HG03469 (cell line): Measurements from ENCODE around the gene MAEA.
"Not testable (repeated sequence)": the region's sequence is repeated elsewhere in the genome, so short reads cannot be mapped to it uniquely, and the experiment has no call there.

Experiments
- ATAC-seq: cut with Tn5 transposase; IDR thresholded peaks from one replicate; pipeline ENCODE4 v1.9.1; 2021; ENCODE audit warnings: mild to moderate bottlenecking, moderate library complexity, moderate number of reproducible peaks; ENCODE audit not compliant: unreplicated experiment

Gene MAEA

DNA sequence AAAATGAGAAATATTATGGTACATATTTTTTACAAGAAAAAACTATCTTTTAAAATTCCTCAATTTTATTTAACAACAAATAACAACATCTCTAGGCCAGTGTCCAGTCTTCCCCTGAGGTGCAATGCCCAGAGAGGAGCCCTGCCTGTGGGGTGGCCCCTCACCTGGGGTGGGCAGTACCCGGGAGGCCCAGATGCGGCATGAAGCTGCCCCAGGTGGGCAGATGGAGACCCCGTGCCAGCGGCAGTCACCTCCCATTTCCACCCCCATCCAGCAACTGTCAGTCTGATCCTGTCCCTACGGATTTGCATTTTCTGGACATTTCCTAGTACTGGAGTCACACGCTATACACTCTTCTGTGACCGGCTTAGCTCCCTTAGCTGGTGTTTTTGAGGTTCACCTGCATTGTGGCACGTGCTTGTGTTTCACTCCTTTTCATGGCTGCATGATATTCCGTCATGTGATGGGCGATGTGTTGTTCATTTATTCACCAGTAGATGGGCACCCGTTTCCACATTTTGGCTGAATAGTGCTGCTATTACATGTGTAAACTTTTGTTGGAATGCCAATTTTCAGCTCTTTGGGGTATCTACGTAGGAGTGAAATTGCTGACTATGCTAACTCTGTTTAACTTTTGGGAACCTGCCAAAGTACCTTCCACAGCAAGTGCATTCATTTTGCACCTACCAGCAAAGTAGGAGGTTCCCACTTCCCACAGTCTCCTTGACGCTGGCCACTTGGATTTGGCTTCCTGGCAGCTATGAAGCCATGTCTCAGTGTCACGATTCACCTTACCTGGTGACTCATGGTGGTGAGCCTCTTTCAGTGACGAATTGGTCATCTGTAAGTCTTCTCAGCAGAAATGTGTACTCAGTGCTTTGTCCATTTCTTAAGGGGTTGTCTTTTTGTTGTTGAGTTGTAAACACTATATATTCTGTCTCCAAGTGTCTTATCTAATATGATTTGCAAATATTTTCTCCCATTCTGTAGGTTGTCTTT is 11.7 kb upstream of the MAEA start:
- ATAC-seq = no peak

- ATAC-seq = no peak
Observed at GRCh38 chr4:1279253-1279652, 10.4 kb upstream of the MAEA start.

DNA sequence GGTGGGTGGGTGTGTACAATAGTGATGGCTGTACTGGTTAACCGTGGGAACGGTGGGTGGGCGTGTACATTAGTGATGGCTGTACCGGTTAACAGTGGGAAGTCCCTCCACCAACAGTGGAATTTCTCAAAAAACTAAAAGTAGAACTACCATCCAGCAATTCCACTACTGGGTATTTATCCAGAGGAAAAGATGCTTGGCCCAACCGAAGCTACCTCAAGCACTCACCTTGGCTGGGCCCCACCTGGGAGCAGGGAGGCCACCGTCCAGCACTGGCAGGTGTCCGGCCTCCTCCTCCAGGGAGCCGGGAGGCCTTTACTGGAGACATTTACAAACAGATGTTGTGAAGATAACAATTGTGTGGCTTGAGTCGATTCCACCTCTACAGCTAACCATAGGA is 6.0 kb upstream of the MAEA start:
- no peak for ATAC-seq

DNA sequence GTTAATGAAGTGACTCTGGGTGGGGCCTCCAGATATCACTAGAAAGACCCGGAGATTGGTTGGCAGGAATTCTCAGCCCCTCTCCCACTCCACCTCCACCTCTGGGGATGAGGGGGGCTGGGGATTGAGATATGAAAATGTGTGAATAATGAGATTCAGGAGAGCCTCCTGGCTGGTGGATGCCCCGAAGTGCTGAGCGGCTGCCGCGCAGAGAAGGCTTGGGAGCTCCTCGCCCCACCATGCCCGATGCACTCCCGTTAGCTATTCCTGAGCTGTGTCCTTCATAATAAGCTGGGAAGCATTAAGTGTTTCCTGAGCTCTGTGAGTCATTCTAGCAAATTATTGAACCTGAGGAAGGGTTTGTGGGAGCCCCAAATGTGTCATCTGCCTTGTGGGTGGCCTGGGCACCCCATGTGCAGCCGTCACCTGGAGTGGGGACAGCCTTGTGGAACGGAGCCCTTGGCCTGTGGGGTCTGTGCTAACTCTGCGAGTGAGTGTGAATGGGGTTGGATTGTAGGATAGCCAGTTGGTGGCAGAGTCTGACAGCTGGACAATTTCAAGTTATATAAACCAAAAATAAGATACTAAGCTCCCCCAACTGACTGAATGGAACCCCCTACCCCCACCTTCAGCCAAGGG is 4.4 kb upstream of the MAEA start:
- ATAC-seq = no peak

DNA sequence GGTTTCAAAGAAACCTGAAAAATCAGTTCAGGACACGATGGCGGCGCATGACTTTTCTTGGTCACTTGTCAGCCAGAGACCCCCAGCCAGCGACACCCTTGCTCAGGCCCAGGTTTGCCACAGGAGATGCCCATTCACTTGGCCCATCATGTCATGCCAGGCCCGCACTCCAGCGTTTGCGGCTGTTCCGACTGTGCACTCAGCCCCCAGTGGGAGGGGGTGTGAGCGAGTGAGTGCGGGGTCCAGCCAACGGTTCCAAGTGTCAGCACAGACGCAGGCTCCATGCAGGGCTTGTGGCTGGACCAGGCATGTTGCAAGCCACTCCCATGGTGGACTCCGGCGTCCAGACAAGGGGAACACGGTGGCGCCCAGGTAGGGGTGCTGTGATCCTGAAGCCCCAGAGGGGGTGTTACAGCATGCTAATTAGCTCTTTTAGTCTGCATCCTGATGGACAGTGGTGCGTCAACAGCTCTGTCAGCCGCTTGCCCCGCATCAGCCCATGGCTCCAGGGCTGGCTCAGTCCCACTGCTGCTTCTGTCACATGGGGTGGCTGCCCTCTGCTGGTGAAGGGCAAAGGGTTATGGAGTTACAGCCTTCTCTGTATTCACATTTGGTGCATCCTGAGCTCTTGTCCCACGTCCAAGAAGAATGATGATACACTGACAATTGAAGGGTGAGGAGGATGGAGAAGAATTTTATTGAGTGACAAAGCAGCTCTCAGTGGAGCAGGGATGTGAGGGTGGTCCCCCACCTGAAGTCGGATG is 3.7 kb upstream of the MAEA start:
- ATAC-seq = no peak

DNA sequence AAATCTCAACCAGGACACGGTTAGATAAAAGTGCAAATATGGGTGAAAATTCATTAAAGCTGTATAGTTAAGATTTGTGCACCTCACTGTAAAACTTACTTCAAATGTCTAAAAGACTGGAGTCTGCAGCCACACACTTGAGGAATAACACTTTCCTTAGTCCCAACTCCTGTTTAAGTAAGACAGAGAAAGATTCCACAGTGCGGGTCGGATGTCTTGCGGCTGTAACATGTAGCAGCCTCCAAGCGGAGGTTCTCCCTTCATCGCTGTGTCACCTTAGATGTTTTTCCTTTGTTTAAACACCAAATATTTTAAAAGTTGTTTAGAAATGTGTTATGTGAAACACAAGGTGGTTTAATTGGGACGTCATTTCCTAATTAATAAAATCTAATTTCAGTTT is 905 bp upstream of the MAEA start:
- no peak for ATAC-seq

DNA sequence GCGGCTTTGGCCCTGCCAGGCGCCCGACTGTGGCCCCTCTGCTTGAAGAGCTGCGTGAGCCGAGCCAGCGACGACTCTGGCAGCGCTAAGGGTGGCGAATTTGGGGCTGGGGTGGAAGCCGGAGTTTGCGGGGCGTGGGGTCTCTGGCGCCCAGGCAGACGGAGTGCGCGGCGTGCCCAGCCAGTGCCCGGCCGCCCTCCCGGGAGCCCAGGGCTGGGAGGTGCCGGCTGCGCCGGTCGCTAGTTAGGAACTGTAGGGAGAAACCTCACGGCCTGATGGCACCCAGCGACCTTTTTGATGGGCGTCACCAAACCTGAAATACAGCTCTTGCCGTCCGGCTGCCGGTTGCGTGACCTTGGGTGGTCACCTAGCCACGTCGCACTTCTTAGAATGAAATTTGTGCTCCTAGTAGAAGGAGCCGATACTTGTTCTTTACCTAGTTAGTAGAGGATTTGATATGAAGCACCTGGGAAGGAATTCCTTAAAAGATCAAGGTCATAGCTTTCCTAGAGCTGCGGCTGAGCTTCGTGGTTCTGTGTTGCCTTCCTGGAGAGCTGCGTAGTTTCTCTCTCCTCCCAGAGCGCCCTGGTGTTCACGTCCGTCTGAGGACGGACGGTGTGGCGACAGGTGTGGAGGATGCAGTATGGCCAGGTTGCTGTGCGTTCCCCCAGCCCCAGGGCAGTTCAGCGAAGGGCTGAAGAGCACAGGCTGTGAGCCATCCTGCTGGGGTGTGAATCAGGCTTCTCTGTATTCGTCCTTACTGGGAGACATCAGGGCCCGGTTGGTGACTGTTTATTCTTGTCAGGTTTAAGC is 680 bp downstream of the MAEA start:
- no peak for ATAC-seq

GRCh38 chr4:1291091-1291490 is 1.4 kb downstream of the MAEA start:
- no peak for ATAC-seq

DNA sequence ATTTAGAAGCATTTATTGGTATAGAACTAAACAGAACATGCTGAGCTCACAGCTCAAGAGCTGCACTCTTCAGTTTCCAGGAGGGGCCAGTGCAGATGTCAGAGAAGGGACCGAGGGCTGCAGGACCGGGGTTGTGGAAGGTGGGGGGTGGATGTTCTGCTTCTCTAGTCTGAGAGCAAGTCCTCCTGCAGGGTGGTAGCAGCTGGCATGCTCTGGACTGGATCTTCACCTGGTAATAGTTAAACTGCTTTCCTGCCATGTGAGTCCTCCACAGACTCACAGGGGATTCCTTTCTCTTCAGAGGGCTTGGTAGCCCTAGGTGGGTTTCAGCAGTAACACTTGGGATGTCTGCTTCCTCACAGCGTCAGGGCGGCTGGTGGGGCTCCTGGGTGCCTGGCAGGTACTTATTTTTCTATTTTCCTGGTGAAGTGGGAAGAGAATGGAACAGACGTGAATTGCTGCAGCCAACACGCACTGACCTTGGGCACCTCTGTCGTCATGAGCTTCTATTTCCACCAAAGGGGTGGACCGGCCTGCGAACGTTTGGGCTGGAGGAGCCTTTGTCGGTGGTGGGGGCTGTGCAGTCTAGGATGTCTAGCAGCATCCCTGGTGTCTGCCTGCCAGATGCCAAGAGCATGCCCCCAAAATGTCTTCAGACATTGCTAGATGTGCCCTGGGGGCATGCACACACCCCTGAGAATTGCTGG is 2.5 kb downstream of the MAEA start:
- ATAC-seq = no peak

DNA sequence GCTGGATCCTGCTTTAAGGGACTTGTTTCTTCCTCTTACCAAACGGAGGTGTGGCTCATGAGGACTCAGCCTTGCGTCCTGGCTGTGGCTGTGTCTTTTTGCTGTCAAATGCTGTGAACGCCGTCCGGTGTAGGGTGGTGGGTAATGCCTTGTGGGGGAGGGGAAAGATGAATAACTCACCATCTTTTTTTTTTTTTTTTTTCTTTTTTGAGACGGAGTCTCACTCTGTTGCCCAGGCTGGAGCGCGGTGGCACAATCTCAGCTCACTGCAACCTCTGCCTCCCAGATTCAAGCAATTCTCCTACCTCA is 3.0 kb downstream of the MAEA start:
- not testable (repeated sequence) for ATAC-seq

- ATAC-seq = no peak
Observed at GRCh38 chr4:1293531-1293941, 3.8 kb downstream of the MAEA start.

DNA sequence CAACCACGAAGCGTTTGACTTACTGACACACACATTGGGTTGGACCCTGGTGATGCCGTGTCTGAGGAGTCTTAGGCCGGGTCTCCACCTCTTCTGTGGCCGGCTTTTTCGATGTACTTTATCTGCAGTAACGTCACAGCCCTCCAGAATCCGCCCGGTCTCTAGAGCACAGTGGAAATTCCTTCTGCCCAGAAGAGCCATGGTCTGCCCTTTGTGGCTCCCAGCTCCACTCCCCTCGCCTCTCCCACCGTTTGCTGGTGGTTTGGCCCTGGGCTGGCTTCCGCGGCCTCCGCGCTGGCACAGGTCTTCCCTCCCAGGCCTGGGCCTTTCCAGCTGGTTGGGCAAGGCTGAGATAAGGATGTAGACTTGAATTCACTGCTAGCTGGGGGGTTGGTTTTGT is 4.3 kb downstream of the MAEA start:
- ATAC-seq = no peak

DNA sequence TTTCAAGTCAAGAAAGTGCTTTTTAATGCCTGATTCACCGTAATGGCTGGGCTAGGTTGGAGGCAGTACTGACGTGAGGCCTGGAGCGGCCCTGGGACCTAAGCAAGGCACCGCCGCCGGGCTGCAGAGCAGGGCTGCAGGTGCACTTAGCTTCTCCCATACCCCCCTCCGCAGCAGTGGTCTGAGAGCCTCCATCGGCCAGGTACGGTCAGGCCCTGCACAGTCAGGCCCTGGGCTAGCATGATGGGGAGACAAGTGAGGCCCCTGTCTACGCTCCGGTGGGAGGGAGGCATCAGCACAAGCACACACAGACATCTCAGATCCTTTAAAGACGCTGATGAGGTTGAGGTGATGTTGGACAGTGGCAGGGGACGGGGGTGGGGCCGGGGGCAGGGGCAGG is 4.7 kb downstream of the MAEA start:
- ATAC-seq = no peak

DNA sequence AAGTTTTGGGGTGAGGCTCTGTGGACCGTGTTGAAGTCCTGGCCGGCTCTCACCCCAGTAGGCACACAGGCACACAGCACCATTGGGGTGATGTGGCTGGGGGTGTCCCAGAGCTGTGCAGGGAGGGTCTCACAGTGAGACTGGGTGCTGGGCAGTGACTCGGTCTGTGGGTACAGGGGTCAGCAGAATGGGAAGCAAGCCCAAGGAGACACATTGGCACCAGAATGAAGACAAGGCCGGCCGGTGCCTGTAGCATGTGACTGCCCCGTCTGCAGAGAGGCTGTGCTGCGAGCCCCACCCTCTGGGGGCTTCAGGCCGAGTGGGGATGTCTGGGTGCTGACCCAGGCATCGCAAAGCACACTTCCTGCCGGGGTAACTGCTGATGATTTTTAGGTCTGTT is 5.2 kb downstream of the MAEA start:
- ATAC-seq = no peak

GRCh38 chr4:1295405-1296055 is 5.8 kb downstream of the MAEA start:
- no peak for ATAC-seq

- no peak for ATAC-seq
Observed at GRCh38 chr4:1296324-1297022, 6.8 kb downstream of the MAEA start.

DNA sequence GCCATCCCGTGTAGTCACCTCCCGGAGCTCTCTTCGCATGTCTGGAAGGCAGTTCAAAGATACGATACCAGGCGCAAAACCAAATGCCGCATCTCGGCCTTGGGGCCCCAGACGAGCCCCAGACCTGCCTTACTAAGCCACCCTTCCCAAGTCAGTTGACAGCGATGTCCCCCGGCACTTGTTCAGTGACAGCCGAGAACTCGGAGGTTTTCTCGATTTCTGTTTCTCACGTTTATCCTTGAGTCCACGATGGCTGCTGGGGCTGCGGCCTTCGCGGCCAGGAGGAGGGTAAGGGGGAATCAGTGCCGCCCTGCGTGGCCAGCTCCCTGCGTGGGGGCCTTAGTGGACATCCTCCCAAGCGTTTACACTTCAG is 7.3 kb downstream of the MAEA start:
- ATAC-seq = no peak

DNA sequence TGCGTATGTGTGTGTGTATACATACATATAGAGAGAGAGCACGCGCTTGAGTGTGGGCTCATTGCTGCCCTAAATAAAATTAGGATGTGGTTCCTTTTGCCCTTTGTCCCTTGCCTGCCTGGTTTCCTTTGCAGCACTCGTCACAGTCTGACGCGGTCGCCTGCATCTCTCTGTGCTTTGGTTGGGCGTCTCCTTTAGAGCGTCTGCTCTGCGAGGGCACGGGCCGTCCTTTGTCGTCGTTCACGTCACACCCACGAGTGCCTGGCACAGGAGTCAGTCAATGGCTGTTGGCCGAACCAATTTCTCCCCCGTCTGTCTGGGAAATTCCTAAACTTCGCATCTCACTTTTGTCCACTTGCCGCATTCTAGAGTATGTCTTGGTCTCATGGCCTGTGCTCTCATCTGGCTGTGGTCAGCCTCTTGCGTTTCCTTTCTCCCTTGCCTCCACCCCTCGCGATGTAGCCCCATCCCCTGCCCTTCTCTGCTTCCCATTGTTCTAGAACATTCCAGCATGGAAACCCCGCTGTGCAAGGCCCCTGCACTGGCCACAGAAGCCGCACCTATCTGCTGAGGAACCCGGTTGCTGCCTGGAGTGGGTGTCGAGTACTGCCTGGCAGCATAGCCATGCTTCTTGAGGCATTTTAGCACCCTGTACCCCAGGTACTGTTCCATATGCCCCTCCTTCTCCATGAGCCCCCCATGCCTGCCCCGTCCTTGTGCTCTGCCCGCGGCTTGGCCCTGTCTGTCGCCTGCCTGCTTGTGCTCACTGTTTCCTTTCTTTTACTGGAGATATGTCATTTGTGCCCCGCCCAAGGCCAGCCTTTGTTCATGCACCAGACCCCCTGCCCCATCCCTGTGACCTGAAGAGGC is 8.0 kb downstream of the MAEA start:
- ATAC-seq = no peak
